ENCODE results near the gene MAP4K4. TPM values are rescaled to one million over a fixed set of nuclear protein-coding genes. Genes with fewer than 3 reads are reported as not detected.

MAP4K4 gene
- total RNA-seq, 1 donor from 2014 or later: 68.4 TPM

DNA sequence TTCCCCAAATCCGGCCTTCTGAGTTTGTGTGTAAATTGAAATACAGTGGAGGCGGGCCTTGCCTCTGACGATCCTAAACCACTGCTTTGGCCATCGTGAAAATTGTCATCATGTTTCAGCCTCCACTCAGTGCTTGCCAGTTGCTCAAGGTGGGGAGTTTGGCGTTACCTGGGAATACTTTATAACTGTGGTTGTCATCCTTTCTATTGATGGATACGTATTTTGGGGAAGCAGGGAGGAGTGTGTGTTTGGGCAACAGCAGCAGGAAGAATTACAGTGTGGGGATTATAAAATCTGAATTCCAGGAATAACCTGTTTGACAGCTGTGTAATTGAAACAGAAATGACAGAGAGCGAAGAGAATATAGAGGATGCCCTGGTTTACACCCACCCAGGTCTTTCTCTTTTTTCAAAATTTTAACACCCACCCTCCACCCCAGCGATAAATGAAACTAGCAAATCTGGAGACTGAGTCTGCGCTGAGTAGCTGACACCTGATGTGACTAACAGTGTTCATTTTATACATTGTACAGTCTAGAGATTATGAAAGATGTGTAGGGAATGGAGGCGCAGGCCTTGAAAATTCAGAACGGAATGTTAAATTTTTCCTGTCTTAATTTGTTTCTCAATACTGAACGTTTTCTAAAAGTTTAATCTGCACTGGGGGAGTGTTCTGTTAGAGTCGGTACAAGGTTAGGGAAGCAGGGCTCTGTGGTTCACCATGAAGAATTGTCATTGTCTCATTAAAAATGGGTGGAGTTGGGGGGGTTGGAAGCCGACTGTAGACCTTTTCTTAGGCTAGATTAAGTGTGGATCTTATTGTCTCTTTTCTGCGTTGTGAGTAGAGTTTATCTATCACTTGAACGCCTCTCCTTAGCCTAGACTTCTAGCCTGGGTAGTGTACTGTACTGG lies 1.6 kb downstream of the MAP4K4 start:
- Histone ChIP-seq H3K27me3 (ENCODE audit: low read depth) (no peaks in the 10 kb centered on the region), H3K36me3 (no peaks in the 10 kb centered on the region), H3K4me1 (peaks cover 44% of the 10 kb centered on the region), H3K27ac (peak overlapping the region; percentile 76), H3K4me3 (peak overlapping the region; percentile 59), H3K9me3 (no peaks in the 10 kb centered on the region)
- TF ChIP-seq CTCF (IDR thresholded peaks at IDR 0.05): no peak
- ATAC-seq (no peak), DNase-seq (no peak)
- intact Hi-C loops (cut with DNase I): no loop called here

- Histone ChIP-seq H3K4me1 (peaks cover 52% of the 10 kb centered on the region), H3K27me3 (ENCODE audit: low read depth) (no peaks in the 10 kb centered on the region), H3K9me3 (no peaks in the 10 kb centered on the region), H3K4me3 (peak overlapping the region; percentile 59), H3K36me3 (no peaks in the 10 kb centered on the region), H3K27ac (no peak overlapping the region)
- DNase-seq (no peak), ATAC-seq (no peak)
- intact Hi-C loops (cut with DNase I): no loop called here
- no peak for TF ChIP-seq CTCF (IDR thresholded peaks at IDR 0.05)
These were observed 2.4 kb downstream of the MAP4K4 start for GRCh38 chr2:101699755-101700461.

GRCh38 chr2:101704046-101704466 lies 6.5 kb downstream of the MAP4K4 start:
- intact Hi-C loops (cut with DNase I): no loop called here
- Histone ChIP-seq H3K27ac (peak overlapping the region; percentile 19), H3K9me3 (no peaks in the 10 kb centered on the region), H3K4me1 (peaks cover 67% of the 10 kb centered on the region), H3K36me3 (no peaks in the 10 kb centered on the region), H3K4me3 (no peak overlapping the region), H3K27me3 (ENCODE audit: low read depth) (no peaks in the 10 kb centered on the region)
- DNase-seq: no peak
- ATAC-seq: peak; percentile 40 to 60
- no peak for TF ChIP-seq CTCF (IDR thresholded peaks at IDR 0.05)

DNA sequence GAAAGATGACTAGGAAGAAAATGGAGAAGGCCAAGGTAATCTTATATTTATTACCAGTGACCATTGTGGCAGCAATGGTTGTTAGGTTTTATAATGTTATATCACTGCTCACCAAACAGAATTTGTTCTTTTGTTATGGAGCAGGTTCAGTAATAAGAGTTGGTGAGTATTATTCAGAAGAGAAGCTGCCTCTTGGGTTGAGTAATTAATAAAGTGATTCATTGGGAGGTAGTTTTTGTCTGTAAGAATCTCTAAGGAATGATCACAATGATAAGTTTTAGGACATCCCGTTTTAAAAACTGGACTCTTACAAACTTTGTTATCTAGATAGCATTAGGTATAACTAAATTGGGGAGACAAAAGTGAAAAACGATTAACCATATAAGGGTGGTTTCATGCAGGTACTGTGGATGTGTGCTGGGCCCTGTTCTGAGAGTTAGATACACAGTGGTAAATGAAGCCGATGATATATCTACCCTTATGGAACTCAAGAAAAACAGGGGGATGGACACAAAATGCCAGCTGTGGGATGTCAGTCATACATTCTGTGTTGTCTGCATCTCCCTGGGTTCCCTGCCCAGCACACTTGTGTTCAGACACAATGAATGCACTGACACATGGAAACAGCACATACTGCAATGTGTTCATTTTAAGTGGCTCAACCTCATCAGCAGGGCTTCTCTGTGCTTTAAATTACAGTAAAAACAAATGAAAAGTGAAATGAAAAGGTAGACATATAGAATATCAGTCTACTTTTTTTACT lies 7.5 kb downstream of the MAP4K4 start:
- intact Hi-C loops (cut with DNase I): no loop called here
- H3K9me3 ChIP-seq: no peaks in the 10 kb centered on the region
- no peak for ATAC-seq
- H3K27me3 ChIP-seq (ENCODE audit: low read depth): no peaks in the 10 kb centered on the region
- H3K36me3 ChIP-seq: no peaks in the 10 kb centered on the region
- no peak overlapping the region for H3K4me3 ChIP-seq
- H3K4me1 ChIP-seq: peaks cover 71% of the 10 kb centered on the region
- no peak for DNase-seq
- no peak for TF ChIP-seq CTCF (IDR thresholded peaks at IDR 0.05)
- peak overlapping the region; percentile 19 for H3K27ac ChIP-seq

DNA sequence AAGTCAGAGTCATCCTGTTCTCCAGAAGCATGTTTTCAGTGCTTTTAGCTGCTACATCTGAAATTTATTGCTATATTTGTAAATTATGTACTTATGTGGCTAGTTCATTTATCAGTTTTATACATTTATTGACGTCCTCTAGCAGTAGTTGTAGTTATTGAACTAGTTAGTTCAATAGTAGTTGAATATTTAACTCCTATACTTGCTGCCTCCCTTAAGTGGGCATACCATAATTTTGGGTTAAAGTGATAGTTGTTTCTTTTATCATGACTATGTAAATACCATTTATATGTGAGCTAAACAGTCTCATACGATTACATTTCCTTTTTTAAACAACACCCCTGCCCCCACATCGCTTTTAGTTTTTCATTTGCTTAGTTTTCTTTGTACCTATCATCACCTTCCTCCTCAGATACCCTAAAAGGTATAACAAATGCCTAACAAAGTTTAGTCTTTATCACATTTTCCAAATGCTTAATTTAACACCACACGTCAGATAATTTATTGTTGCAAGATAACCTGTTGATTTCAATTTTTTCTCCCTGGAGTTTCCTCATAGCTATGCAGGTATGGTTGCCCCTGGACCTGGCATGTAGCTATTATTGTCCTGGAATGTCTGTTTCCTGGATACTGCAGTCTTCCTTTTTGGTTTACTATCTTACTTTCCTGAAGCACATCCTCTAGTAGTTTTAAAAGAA lies 8.8 kb downstream of the MAP4K4 start:
- DNase-seq: no peak
- Histone ChIP-seq H3K9me3 (no peaks in the 10 kb centered on the region), H3K27ac (no peak overlapping the region)

More for the DNA sequence above, 8.8 kb downstream of the MAP4K4 start:
- ATAC-seq: no peak
- H3K4me1 ChIP-seq: peaks cover 71% of the 10 kb centered on the region
- H3K27me3 ChIP-seq (ENCODE audit: low read depth): no peaks in the 10 kb centered on the region
- intact Hi-C loops (cut with DNase I): no loop called here
- no peaks in the 10 kb centered on the region for H3K36me3 ChIP-seq
- no peak for TF ChIP-seq CTCF (IDR thresholded peaks at IDR 0.05)
- no peak overlapping the region for H3K4me3 ChIP-seq

All from lower lobe of right lung (tissue), 2 donors.